Omental fat pad (tissue), 4 donors: Measurements from ENCODE around the gene ZNF85. TPM values are rescaled to one million over a fixed set of nuclear protein-coding genes. Genes with fewer than 3 reads are reported as not detected.
A peak's percentile ranks its signal among the peaks of the same experiment; 100 is the strongest.
"Not testable (repeated sequence)": the region's sequence is repeated elsewhere in the genome, so short reads cannot be mapped to it uniquely, and the experiment has no call there.

Source experiments
- ATAC-seq: fragments of 150-250 bp; one replicate; pipeline ENCODE4 v1.9.1; 2016; ENCODE audit warnings: mild to moderate bottlenecking, moderate library complexity; ENCODE audit not compliant: low FRiP score
- DNase-seq: peaks from one replicate; pipeline ENCODE4 v3.0.0-alpha.2; 2019; ENCODE audit warnings: low spot score
- CTCF ChIP-seq, 3 donors: fragments of 450-650 bp; IDR thresholded peaks; one replicate each; pipeline ENCODE4 v1.5.1; 2016 to 2017; ENCODE audit warnings: antibody characterized with exemption in 3 of 3, mild to moderate bottlenecking in 3 of 3, moderate library complexity in 2 of 3
- total RNA-seq, 4 donors: library from RNA; depleted of rRNA; stranded (reverse); fragments of >200 nt; gene quantifications; one replicate each; pipeline ENCODE4 v1.1.0, GENCODE V29; 2016

Gene ZNF85
- total RNA-seq, 4 donors from 2014 or later = 1.9 to 12.8 (median 3.0) TPM

GRCh38 chr19:20964798-20965197 is 41.7 kb downstream of the ZNF85 start:
- ATAC-seq (no peak), DNase-seq (no peak)
- TF ChIP-seq CTCF (IDR thresholded peaks at IDR 0.05) = no peak

DNA sequence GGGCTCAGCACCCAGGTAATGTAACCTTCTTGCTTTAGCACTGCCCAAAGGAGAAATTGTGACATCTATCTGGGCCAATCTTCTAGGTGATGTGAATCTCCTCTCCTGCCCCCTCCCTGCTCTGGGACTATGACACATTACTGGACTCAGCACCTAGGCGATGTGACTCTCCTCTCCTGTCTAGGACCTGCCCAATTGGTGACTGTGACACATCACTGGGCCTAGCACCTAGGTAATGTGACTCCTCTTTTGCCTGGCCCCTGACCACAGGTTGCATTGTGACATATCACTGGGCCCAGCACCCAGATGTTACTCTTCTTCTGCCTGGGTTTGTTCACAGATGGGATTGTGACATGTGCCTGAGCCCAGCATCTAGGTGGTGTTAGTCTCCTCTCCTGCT is 45.0 kb downstream of the ZNF85 start:
- DNase-seq (no peak), ATAC-seq (no peak)
- TF ChIP-seq CTCF (IDR thresholded peaks at IDR 0.05) = no peak

DNA sequence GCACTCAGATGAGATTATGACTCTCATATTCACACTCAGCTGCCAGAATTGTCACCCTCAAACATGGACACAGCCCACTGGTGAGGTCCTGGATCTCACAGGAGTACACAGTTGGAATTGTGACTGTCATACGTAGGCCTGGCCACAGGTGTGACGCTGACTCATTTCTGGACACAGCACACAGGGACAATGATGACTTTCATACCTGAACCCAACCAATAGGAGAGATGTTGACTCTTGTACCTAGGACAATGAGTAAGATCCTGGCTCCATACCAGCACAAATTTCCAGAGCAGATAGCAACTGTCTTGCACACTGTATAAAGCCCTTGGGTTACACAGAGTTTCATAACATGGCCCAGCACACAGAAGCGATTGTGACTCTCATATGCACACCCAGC is 46.4 kb downstream of the ZNF85 start:
- DNase-seq = no peak
- no peak for ATAC-seq
- TF ChIP-seq CTCF (IDR thresholded peaks at IDR 0.05) = no peak

- TF ChIP-seq CTCF (IDR thresholded peaks at IDR 0.05) = no peak
- DNase-seq (no peak), ATAC-seq (no peak)
Measured at GRCh38 chr19:20969898-20970297, 46.8 kb downstream of the ZNF85 start.

- not testable (repeated sequence) for ATAC-seq, DNase-seq
Measured at GRCh38 chr19:20992788-20993187, 69.7 kb downstream of the ZNF85 start.

DNA sequence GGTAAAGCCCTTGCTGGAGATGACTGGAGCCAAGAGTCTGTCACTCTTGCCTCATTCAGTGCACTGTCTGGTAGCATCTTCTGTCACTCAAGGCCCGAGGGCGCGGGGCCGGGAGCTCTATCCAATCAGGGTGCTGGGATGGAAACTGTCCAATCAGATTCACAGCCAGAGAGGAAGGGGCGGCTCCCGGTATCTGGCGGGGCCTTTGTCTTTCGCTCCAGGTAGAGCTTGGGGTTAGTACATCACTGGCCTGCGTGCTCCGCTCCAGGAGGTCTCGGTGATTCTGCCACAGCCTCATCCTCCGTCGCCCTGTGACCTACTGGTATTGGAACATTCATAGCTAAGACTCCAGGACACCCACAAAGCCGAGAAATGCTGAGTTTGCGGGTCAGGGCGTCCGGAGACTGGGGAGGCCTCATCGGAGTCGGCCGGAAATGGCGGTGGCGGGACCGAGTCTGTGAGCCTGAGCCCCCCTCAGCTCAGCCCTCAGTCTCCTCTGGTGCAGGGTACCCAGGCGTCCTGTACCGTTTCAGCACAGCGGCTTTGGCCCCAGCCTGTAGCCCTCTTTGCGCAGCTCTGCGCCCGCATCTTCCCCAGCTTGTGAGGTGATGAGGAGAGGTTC is 76.8 kb downstream of the ZNF85 start:
- ATAC-seq = peak; percentile 100
- DNase-seq = peak; percentile 42
- TF ChIP-seq CTCF (IDR thresholded peaks at IDR 0.05) = no peak

Other genes with a start within 250 kb of the ZNF85 start
- gene ZNF66, start 146.9 kb upstream of the ZNF85 start, total RNA-seq = 1 to 10 TPM; 2.0 to 6.6 (median 4.0) TPM
- 10 to 100 TPM in 3 of 4 donors, 1 to 10 TPM in 1; 4.8 to 19.9 (median 12.5) TPM for gene ZNF430, start 97.4 kb downstream of the ZNF85 start, total RNA-seq
- gene ZNF714, start 159.0 kb downstream of the ZNF85 start, total RNA-seq = 1 to 10 TPM; 2.1 to 8.0 (median 3.7) TPM
- gene ZNF431, start 218.8 kb downstream of the ZNF85 start, total RNA-seq = 10 to 100 TPM in 2 of 4 donors, 1 to 10 TPM in 2; 6.3 to 12.5 (median 10.3) TPM